Breast epithelium (tissue), 4 donors: Measurements from ENCODE around the gene TMEM132D. TPM values are rescaled to one million over a fixed set of nuclear protein-coding genes. Genes with fewer than 3 reads are reported as not detected.
"Not testable (repeated sequence)": the region's sequence is repeated elsewhere in the genome, so short reads cannot be mapped to it uniquely, and the experiment has no call there.

ENCODE experiments used
- DNase-seq, 2 donors: peaks; one replicate each; pipeline ENCODE4 v3.0.0-alpha.2; 2019; ENCODE audit warnings: low spot score in 2 of 2
- H3K27ac ChIP-seq, 2 donors: fragments of 200-600 bp; sonication (generic) in 1 of 2; one replicate each; pipeline ENCODE4 v1.5.1; 2016 to 2019; ENCODE audit warnings: mild to moderate bottlenecking in 1 of 2
- H3K27me3 ChIP-seq, 2 donors: fragments of 200-600 bp; sonication (generic) in 1 of 2; one replicate each; pipeline versions ENCODE4 v1.5.1 to v1.6.0; 2017 to 2019; ENCODE audit warnings: control low read depth in 1 of 2, mild to moderate bottlenecking in 1 of 2
- H3K36me3 ChIP-seq: fragments of 200-600 bp; one replicate; pipeline ENCODE4 v1.5.1; 2019
- H3K4me1 ChIP-seq, 2 donors: fragments of 200-600 bp; sonication (generic); one replicate each; pipeline ENCODE4 v1.5.1; 2016 to 2019; ENCODE audit warnings: control low read depth in 1 of 2
- H3K4me3 ChIP-seq, 3 donors: fragments of 200-600 bp; sonication (generic); 1 replicate in 2 of 3; 2 replicates in 1 of 3; pipeline ENCODE4 v1.5.1; 2016 to 2019; ENCODE audit warnings: mild to moderate bottlenecking in 3 of 3, moderate library complexity in 2 of 3
- H3K9me3 ChIP-seq, 2 donors: fragments of 200-600 bp; sonication (generic) in 1 of 2; one replicate each; pipeline ENCODE4 v1.5.1; 2016 to 2019; ENCODE audit warnings: control low read depth in 1 of 2
- POLR2A ChIP-seq: fragments of 450-650 bp; IDR thresholded peaks from one replicate; pipeline ENCODE4 v1.6.1; 2016; ENCODE audit warnings: antibody characterized with exemption, mild to moderate bottlenecking, moderate library complexity
- POLR2AphosphoS5 ChIP-seq, 3 donors: sonication (generic); formaldehyde crosslinking; IDR thresholded peaks; one replicate each; pipeline ENCODE4 v1.6.1; 2017; ENCODE audit warnings: antibody characterized with exemption in 3 of 3
- intact Hi-C: fragments of 100-400 bp; cut with DNase I; formaldehyde crosslinking; loops from one replicate; pipeline ENCODE4 v1.15.1; 2023; ENCODE audit warnings: low total_unique reads
- total RNA-seq, 3 donors: library from RNA; depleted of rRNA; stranded (reverse); fragments of >200 nt; gene quantifications; one replicate each; pipeline ENCODE4 v1.1.0, GENCODE V29; 2016
- TF ChIP-seq, protein P1 (sequence below), 3 donors: fragments of 450-650 bp; IDR thresholded peaks; one replicate each; pipeline ENCODE4 v1.5.1; 2016 to 2017; ENCODE audit warnings: antibody characterized with exemption in 3 of 3, mild to moderate bottlenecking in 3 of 3, moderate library complexity in 3 of 3

The TMEM132D gene
- total RNA-seq, 3 donors from 2014 or later: not detected

DNA sequence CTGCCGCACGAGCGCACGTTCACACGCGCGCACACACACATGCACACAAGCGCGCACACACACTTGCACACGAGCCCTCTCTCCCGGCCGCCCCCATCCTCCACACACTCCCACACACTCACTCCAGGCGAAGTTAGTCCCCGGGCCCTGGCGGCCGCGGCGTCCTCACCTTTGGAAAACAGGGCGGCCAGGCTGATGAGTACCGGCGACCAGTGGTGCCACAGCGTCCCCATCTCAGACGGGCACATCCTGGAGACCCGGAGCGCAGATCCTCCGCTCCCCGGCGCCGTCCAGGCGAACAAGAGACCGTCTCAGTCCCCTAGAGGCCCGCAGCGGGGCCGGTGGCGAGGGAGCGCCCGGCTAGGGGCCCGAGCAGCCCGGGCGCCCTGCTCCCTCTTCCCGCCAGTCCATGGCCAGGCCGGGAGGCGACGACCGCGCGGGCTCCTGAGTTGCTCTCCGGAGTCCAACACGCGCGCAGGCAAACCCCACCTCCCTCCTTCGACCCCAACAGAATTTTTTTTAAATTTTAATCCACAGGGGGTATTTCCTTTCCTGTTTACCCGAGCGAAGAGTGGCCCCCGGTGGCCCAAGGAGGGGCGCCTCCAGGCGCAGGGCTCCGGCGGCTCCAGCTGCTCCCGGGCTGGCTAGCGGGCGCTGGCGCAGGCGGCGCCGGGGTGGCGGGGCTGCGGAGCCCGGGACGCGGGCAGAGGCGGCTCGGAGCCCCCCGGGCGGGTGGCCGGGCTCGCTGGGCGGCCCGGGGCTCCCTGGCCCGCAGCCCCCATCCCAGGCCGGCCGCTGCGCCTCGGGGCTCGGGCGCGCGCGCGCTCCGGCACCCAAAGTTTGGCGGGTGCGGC lies 506 bp downstream of the TMEM132D start:
- peaks cover 0 to 50% of the 10 kb centered on the region in 2 donors for H3K27me3 ChIP-seq
- DNase-seq: no peak
- no peaks in the 10 kb centered on the region for H3K9me3 ChIP-seq
- H3K4me3 ChIP-seq: no peak overlapping the region
- H3K4me1 ChIP-seq: no peaks in the 10 kb centered on the region
- H3K27ac ChIP-seq: no peak overlapping the region
- H3K36me3 ChIP-seq: no peaks in the 10 kb centered on the region
- intact Hi-C loops: no loop called here
- TF ChIP-seq POLR2A (no peak), POLR2AphosphoS5 (IDR thresholded peaks at IDR 0.05) (no peak)
- TF ChIP-seq, protein P1, sequence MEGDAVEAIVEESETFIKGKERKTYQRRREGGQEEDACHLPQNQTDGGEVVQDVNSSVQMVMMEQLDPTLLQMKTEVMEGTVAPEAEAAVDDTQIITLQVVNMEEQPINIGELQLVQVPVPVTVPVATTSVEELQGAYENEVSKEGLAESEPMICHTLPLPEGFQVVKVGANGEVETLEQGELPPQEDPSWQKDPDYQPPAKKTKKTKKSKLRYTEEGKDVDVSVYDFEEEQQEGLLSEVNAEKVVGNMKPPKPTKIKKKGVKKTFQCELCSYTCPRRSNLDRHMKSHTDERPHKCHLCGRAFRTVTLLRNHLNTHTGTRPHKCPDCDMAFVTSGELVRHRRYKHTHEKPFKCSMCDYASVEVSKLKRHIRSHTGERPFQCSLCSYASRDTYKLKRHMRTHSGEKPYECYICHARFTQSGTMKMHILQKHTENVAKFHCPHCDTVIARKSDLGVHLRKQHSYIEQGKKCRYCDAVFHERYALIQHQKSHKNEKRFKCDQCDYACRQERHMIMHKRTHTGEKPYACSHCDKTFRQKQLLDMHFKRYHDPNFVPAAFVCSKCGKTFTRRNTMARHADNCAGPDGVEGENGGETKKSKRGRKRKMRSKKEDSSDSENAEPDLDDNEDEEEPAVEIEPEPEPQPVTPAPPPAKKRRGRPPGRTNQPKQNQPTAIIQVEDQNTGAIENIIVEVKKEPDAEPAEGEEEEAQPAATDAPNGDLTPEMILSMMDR (IDR thresholded peaks at IDR 0.05): no peak

DNA sequence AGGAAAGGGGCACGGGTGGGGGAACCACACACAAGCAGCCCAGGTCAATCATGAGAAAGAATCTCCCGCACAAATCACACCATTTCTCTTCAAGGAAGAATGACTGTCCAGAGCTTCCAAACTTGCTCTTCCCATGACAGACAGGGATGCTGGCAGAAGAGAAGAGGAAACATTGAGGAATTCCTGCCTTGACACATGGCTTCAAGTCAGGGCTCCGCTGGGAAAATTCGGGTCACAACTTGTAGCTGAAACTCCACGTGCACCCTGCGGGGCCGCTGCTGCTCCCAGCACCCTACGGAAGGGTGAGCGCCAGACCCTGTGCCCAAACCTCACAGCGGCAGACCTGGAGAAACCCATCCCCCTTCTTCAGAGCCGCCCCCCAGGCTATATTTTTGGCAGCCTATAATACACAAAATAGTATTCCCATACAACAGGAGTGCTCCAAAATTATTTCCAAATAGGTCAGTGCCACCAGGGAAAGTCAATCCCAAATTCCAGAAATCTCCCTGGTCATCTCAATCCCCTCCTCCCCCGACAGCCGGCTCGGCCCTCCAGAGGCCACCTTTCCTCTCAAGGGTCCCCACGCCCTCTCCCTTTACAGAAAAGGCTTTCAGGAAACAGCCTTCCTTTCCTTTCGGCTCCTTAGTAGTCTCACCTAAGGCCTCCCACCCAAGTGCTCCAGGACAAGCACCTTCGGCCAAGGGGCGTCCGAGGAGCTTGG lies 1.3 kb downstream of the TMEM132D start:
- H3K4me1 ChIP-seq: no peaks in the 10 kb centered on the region
- TF ChIP-seq, protein P1 (IDR thresholded peaks at IDR 0.05): no peak
- no peak for TF ChIP-seq POLR2AphosphoS5 (IDR thresholded peaks at IDR 0.05)
- no peak for TF ChIP-seq POLR2A
- no peaks in the 10 kb centered on the region for H3K9me3 ChIP-seq
- peaks cover 0 to 50% of the 10 kb centered on the region in 2 donors for H3K27me3 ChIP-seq
- intact Hi-C loops: no loop called here
- DNase-seq: no peak
- H3K4me3 ChIP-seq: no peak overlapping the region
- H3K36me3 ChIP-seq: no peaks in the 10 kb centered on the region
- no peak overlapping the region for H3K27ac ChIP-seq

GRCh38 chr12:129901254-129901653 lies 2.6 kb downstream of the TMEM132D start:
- intact Hi-C loops: no loop called here
- Histone ChIP-seq H3K4me1 (no peaks in the 10 kb centered on the region), H3K36me3 (no peaks in the 10 kb centered on the region), H3K27me3 (peaks cover 0 to 50% of the 10 kb centered on the region in 2 donors), H3K27ac (no peak overlapping the region), H3K4me3 (no peak overlapping the region), H3K9me3 (no peaks in the 10 kb centered on the region)
- DNase-seq: no peak
- TF ChIP-seq POLR2A (no peak), POLR2AphosphoS5 (IDR thresholded peaks at IDR 0.05) (no peak)
- TF ChIP-seq, protein P1 (IDR thresholded peaks at IDR 0.05): no peak

DNA sequence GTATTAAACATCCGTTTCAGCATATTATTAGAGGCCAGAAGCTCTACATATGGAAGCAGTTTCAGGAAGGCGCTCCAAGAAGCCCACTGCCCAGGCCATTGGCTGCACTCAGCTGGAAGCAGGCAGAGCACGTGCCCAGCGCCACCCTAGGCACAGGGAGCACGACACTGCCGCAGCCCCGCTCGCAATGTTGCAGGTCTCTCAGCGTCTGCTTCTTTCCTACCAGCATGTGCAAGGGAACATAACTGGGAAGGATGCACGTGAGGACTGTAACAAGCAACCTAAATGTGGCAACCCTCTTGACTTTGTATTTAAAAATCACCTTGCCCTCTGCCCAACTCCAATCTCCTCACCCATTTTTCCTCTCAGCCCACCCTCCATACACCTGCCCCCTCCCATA lies 3.5 kb downstream of the TMEM132D start:
- no peak for TF ChIP-seq POLR2A
- TF ChIP-seq, protein P1 (IDR thresholded peaks at IDR 0.05): no peak
- Histone ChIP-seq H3K9me3 (no peaks in the 10 kb centered on the region), H3K4me3 (no peak overlapping the region), H3K27ac (no peak overlapping the region), H3K36me3 (no peaks in the 10 kb centered on the region), H3K27me3 (peaks cover 0 to 47% of the 10 kb centered on the region in 2 donors), H3K4me1 (no peaks in the 10 kb centered on the region)
- DNase-seq: no peak
- intact Hi-C loops: no loop called here

DNA sequence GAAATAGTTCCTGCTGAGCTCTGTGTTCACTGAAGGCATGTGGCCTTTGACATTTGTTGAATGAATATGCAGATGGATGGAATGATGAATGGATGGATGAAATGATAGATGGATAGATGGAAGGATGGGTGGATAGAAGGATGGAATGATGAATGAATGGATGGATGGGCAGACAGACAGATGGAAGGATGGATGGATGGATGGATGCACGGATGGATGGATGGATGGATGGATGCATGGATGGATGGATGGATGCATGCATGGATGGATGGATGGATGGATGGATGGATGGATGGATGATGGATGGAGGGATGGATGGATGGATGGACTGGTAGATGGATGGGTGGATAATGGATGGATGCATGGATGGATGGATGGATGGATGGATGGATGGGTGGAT lies 4.8 kb downstream of the TMEM132D start:
- H3K4me3 ChIP-seq, H3K27ac ChIP-seq, H3K36me3 ChIP-seq, H3K4me1 ChIP-seq, H3K9me3 ChIP-seq, intact Hi-C loops, DNase-seq: not testable (repeated sequence)
- H3K27me3 ChIP-seq: peaks cover 0 to 35% of the 10 kb centered on the region in 2 donors
